IPS-15b (cell line): ENCODE measurements around the gene RFNG.
A peak's percentile ranks its signal among the peaks of the same experiment; 100 is the strongest.

Experiments
- H3K27me3 ChIP-seq: one replicate; pipeline ENCODE4 v1.6.1; 2013; ENCODE audit warnings: low read length; ENCODE audit not compliant: control insufficient read depth, insufficient read depth
- H3K36me3 ChIP-seq: one replicate; pipeline ENCODE4 v1.6.1; 2013; ENCODE audit warnings: low read length; ENCODE audit not compliant: control insufficient read depth, insufficient read depth
- H3K4me1 ChIP-seq: one replicate; pipeline ENCODE4 v1.6.1; 2013; ENCODE audit warnings: mild to moderate bottlenecking, low read length; ENCODE audit not compliant: control insufficient read depth, insufficient read depth
- H3K4me3 ChIP-seq: one replicate; pipeline ENCODE4 v1.5.1; 2013; ENCODE audit warnings: low read depth, low read length
- H3K9ac ChIP-seq: one replicate; pipeline ENCODE4 v1.6.1; 2013; ENCODE audit warnings: low read depth, mild to moderate bottlenecking, low read length
- H3K9me3 ChIP-seq: one replicate; pipeline ENCODE4 v1.6.1; 2013; ENCODE audit warnings: mild to moderate bottlenecking, low read length; ENCODE audit not compliant: control insufficient read depth, insufficient read depth

The RFNG gene

GRCh38 chr17:82051776-82052637 lies at the start of gene RFNG, which contains the start of gene GPS1:
TSS of gene RFNG (minus strand) at chr17:82051811. CDS start at chr17:82051766, 45 bp downstream.
TSS of gene GPS1 (plus strand) at chr17:82051898. CDS start at chr17:82051932, 34 bp downstream.
- H3K9ac ChIP-seq, result peak within 1 kb of the TSS; percentile 76
- no peaks in the 10 kb centered on the region for H3K27me3 ChIP-seq
- H3K4me1 ChIP-seq, result no peaks in the 10 kb centered on the region
- H3K4me3 ChIP-seq, result peak within 1 kb of the TSS; percentile 79
- peaks cover 60% of the 10 kb centered on the region for H3K36me3 ChIP-seq
- H3K9me3 ChIP-seq, result no peaks in the 10 kb centered on the region

DNA sequence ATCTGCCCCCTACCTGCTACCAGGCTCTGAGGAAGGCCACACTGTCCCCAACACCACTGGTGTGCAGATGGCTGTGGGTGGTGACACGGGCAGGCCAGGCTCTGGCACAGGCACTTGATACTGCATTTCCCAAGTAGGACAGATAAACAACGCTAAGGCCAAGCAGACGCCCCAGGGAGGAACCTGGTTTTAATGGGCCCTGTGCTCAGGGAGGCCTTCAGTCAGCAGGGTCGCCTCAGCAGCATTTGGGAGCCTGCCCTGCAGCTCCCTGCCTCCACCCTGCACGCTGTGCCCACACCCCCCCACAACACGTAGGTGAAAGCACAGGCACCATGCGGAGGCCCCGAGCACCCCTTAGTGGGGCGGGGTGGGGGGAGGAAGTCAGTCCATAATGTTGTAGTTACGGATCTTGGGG lies 49.7 kb upstream of the RFNG start:
- H3K4me1 ChIP-seq, result peaks cover 3% of the 10 kb centered on the region
- no peak overlapping the region for H3K9ac ChIP-seq
- H3K4me3 ChIP-seq, result no peak overlapping the region
- H3K36me3 ChIP-seq, result peaks cover under 1% of the 10 kb centered on the region
- H3K9me3 ChIP-seq, result no peaks in the 10 kb centered on the region
- H3K27me3 ChIP-seq, result no peaks in the 10 kb centered on the region

- no peaks in the 10 kb centered on the region for H3K27me3 ChIP-seq
- no peaks in the 10 kb centered on the region for H3K9me3 ChIP-seq
- peaks cover 6% of the 10 kb centered on the region for H3K36me3 ChIP-seq
- no peak overlapping the region for H3K9ac ChIP-seq
- H3K4me3 ChIP-seq, result no peak overlapping the region
- H3K4me1 ChIP-seq, result peaks cover 2% of the 10 kb centered on the region
Observed at GRCh38 chr17:82100502-82101298, 49.1 kb upstream of the RFNG start.

DNA sequence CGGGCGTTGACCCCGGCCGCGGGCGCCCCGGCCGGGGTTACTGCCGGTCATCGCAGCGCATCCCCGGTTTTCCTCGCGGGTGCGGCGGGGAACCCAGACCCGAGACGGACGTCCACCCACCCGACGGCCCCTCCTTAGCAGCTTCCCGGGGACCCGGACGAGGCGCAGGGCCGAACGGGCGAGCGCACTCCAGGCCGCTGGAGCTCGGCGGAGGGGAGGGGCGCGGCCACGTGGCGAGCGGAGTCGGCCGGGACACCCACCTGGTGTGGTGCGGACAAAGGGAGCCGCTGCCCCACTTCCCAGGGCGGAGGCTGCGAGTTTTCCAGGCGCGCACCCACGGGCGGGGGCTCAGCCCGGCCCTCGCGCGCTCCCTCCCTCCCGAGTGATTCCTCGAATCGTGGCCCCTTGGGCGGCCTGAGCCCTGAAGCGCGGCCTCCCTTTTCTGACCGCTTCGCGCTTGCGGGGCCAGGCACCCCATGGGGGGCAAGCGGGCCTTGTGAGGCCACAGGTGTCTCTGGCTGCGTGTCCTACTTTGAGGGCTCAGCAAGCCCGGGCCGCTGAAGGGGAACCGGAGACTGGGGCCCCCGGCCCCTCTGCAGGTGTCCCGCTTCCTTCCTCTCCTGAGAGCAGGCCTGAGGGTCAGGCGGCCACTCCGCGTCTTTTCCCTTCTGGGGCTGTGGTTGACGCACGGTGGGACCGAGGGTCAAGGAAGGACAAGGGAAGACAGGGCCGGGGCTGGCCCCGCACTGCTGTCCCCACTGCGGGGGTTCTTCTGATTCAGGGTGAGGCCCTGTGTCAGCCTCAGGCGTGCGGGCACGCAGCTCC lies 47.5 kb upstream of the RFNG start:
- H3K36me3 ChIP-seq, result peaks cover 18% of the 10 kb centered on the region
- peaks cover 2% of the 10 kb centered on the region for H3K4me1 ChIP-seq
- H3K4me3 ChIP-seq, result peak overlapping the region; percentile 56
- H3K9ac ChIP-seq, result peak overlapping the region; percentile 83
- no peaks in the 10 kb centered on the region for H3K27me3 ChIP-seq
- H3K9me3 ChIP-seq, result no peaks in the 10 kb centered on the region

- Histone ChIP-seq H3K36me3 (peaks cover 26% of the 10 kb centered on the region), H3K4me1 (no peaks in the 10 kb centered on the region), H3K9ac (peak within 1 kb of the TSS; percentile 83), H3K4me3 (peak within 1 kb of the TSS; percentile 56), H3K27me3 (no peaks in the 10 kb centered on the region), H3K9me3 (no peaks in the 10 kb centered on the region)
Observed at GRCh38 chr17:82098169-82098938, 46.7 kb upstream of the RFNG start, which contains the start of gene FASN. TSS of gene FASN (minus strand) at chr17:82098236. CDS start at chr17:82096445, 1,791 bp downstream.

DNA sequence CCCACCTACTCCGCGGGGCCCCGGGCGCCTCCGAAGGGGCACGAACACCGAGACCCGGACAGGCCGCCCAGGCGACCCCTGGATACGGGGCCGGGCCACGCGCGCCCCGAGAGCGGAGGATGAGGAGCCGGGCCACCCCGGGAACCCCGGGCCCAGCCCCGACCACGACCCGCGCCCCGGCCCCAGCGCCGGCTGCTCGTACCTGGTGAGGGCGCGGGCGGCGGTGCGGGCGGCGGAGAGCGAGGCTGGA lies 46.2 kb upstream of the RFNG start:
- Histone ChIP-seq H3K9me3 (no peaks in the 10 kb centered on the region), H3K36me3 (peaks cover 31% of the 10 kb centered on the region), H3K9ac (peak overlapping the region; percentile 79), H3K27me3 (no peaks in the 10 kb centered on the region), H3K4me1 (no peaks in the 10 kb centered on the region), H3K4me3 (peak overlapping the region; percentile 51)

DNA sequence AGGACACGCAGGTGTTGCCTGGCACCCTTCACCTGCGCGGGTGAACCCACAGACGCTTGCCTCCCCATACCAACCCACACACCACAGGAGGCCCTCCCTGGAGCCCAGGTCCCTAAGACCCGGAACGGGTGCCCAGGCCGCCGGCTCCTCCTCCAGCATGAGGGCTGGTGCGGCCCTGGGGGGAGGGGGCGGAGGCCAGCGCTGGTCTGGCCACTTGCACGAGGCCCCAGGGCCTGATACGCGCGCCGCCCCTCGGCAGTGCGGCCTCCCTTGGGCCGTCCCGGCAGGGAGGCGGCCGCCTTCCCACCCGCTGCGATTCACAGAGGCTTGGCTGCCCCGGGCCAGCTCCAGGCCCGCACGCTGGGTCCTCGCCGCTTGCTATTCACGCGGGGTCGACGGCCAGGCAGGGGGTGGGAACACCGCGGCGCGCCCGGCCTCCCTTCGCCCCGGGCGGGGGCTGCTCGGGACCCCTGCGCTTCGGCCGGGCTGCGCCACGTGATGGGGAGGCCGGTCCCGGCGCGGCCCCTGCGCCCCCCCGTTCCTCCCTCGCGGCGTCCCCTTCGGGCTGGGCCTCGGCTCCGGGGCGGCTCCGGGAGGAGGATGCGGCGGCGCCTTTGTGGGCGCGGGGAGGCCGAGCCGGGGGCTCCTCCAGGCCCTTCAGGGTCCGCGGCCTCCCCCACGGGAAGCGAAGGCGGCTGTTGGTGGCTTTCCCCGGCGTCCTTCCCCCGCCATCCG lies 45.7 kb upstream of the RFNG start:
- Histone ChIP-seq H3K4me3 (peak overlapping the region; percentile 51), H3K36me3 (peaks cover 35% of the 10 kb centered on the region), H3K9me3 (no peaks in the 10 kb centered on the region), H3K27me3 (no peaks in the 10 kb centered on the region), H3K4me1 (no peaks in the 10 kb centered on the region), H3K9ac (peak overlapping the region; percentile 79)

- peaks cover 41% of the 10 kb centered on the region for H3K36me3 ChIP-seq
- H3K4me3 ChIP-seq, result peak overlapping the region; percentile 51
Observed at GRCh38 chr17:82096709-82097183, 45.1 kb upstream of the RFNG start.

GRCh38 chr17:82095777-82096708 lies 44.4 kb upstream of the RFNG start:
- Histone ChIP-seq H3K9ac (peak overlapping the region; percentile 49), H3K4me1 (no peaks in the 10 kb centered on the region), H3K27me3 (no peaks in the 10 kb centered on the region), H3K4me3 (no peak overlapping the region), H3K9me3 (no peaks in the 10 kb centered on the region), H3K36me3 (peaks cover 48% of the 10 kb centered on the region)

More at GRCh38 chr17:82096709-82097183, 45.1 kb upstream of the RFNG start:
- Histone ChIP-seq H3K9ac (peak overlapping the region; percentile 79), H3K27me3 (no peaks in the 10 kb centered on the region), H3K4me1 (no peaks in the 10 kb centered on the region), H3K9me3 (no peaks in the 10 kb centered on the region)
